ENCODE measurements around the gene PRND. TPM values are rescaled to one million over a fixed set of nuclear protein-coding genes. Genes with fewer than 3 reads are reported as not detected.
"Not testable (repeated sequence)": the region's sequence is repeated elsewhere in the genome, so short reads cannot be mapped to it uniquely, and the experiment has no call there.

Gene PRND
- total and polyA plus RNA-seq, 2 experiments from 2014 or later = 0.10 TPM; not detected in 1

GRCh38 chr20:4759100-4759884 lies 37.6 kb downstream of the PRND start:
- H3K36me3 Mint-ChIP-seq (ENCODE audit: low read depth); H4K20me1 ChIP-seq (replicated peaks; ENCODE audit: insufficient read depth); H3K36me3 ChIP-seq (ENCODE audit: insufficient read depth); H3K4me3 Mint-ChIP-seq; H3K27ac Mint-ChIP-seq; H3F3A ChIP-seq (replicated peaks; ENCODE audit: low read depth); H3K27ac ChIP-seq (ENCODE audit: low read depth); H3K9me2 ChIP-seq (ENCODE audit: insufficient read depth); H3K79me2 ChIP-seq (replicated peaks; ENCODE audit: insufficient read depth); H3K9me3 Mint-ChIP-seq: not testable (repeated sequence)
- ATAC-seq = peak; percentile 54
- Histone ChIP-seq H3K27me3 (ENCODE audit: insufficient read depth) (peaks cover 15% of the 10 kb centered on the region), H3K4me2 (0 out of 2 replicates have a peak overlapping the region, but pooled peaks have one; percentile 36), H2AFZ (peak overlapping the region; percentile 90), H3K4me3 (peak overlapping the region; percentile 23; the same call in 1 of the 2 replicates), H3K4me1 (ENCODE audit: insufficient read depth) (peaks cover 12% of the 10 kb centered on the region; the same call in 1 of the 2 replicates)
- Mint-ChIP-seq H3K4me1 (peaks cover 12% of the 10 kb centered on the region), H3K27me3 (ENCODE audit: insufficient read depth, low read depth, poor library complexity) (peaks cover 16% of the 10 kb centered on the region)
- DNase-seq (ENCODE audit: low spot score) = peak; percentile 78
- TF ChIP-seq CTCF (conservative IDR thresholded peaks at IDR 0.05; ENCODE audit: low read depth in 2 of 2) = peak; percentile 73 to 84
- TF ChIP-seq ZNF462 (CRISPR knock-in tag; IDR thresholded peaks at IDR 0.05) = peak; percentile 29; the same call in 1 of the 2 replicates
